HG03060 (cell line): ENCODE measurements around the gene SHISA8.

Experiments used
- ATAC-seq: cut with Tn5 transposase; IDR thresholded peaks from one replicate; pipeline ENCODE4 v1.9.1; 2021; ENCODE audit warnings: low read depth, moderate number of reproducible peaks; ENCODE audit not compliant: unreplicated experiment

The SHISA8 gene

DNA sequence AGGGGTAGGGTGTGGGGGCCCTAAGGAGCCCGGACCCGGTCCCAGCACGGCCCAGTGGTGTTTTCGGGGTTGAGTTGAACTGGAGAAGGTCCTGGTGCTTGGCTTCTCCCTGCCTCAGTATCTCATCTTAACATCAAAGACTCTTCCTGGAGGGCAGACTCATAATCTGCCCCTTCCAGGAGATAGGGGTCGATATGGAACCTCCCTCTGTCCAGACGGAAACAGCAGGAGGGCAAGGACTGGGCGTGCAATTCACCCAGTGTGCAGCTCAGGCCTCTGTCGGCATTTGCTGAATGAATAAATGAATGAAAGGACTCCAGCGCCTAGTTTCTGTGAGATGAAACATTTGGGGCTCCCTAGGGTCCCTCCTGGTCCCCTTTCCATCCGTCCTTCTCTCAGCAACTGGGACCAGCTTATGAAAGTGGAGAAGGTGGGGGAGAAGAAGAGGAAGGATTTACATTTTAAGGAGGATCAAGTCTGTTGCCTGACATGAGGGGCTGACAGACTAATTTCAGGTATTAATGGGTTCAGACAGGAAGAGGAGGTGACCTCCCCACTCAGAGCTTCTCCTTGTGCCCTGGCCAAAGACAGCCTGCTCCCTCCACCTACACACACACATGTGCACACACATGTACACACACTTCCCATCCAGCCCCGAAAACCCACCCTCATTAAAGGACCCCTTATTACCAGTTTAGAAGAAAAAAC is 1.1 kb upstream of the SHISA8 start:
- ATAC-seq, result no peak

DNA sequence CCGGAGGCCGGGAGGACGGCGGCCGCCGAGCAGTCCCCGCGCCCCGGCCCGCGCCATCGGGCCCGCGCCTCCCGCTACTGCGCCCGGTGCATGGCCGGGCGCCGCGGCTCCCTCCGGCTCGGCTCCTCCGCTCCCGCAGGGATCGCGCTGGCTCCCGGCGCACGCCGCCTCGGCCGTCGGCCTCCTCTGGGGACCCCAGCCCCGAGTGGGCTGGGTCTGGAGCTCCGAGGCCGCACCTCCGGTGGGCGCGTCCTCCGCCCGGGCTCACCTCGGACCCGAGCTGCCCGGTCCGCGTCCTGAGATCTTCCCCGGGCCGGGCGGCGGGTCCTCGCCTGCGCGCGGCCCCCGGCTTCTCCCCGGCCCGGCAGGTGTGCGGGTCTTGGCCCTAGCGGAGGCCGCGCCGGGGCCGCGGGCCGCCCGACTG is 251 bp downstream of the SHISA8 start:
- ATAC-seq, result no peak

DNA sequence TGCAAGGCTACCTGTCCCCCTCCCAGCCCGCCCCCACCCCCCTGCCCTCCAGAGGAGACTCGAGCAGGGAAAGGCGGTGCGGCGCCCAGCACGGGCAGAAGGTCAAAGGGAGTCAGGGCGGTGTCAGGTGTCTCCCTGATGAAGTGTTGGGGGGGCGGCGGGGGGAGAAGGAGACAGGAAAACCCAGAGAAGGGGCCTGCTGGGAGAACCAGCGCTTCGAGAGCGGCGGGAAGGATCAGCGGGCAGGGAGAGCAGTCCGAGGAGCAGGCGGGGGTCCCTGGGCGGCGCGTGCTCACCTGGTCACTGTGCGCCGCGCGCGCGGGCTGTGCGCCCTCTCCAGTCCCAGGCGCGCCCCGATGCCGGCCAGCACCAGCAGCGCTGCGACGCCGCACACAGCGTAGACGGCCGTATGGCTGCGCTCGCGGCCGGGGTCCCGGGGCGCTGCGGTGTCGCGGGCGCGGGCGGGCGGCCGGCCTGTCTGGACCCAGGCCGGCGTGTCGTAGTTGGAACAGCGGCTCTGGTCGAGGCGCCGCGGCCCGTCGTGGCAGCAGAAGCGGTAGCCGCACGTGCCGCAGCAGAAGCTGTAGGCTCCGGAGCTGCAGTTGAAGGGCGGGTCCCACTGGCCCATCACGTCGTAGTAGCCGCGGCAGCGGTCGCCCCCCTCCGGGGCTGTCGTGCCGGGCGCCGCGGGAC is 886 bp downstream of the SHISA8 start:
- no peak for ATAC-seq

DNA sequence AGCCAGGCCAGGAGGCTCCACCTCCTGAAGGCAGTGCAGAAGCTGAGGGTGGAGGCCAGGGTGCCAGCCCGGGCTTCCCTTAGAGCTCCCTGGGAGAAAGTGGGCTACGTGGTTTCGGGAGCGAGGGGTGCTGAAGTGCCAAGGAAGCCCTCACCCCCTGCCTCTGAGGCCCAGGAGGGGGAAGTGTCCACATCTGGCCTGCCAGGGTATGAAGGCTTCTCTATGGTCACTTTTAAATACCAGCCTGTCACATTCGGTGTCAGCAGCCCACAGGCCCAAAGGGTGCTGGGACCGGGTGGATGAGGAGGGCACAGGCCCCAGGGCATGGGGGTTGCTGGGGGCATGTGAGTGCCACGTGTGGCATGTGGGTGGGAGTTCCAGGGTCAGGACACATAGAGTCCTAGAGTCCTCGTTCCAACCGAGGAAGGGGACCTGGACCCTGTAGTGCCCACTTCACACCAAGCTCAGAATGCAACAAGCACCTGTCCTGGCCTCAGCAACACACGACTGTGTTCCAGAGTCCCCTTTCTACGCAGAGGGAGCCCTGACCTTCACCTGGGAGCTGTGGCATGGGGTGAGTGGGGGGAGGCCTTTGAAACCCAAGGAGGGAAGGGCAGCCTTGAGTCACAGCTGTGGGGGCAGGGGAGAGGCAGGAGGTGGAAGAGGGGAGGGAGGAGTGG is 1.7 kb downstream of the SHISA8 start:
- ATAC-seq, result no peak

DNA sequence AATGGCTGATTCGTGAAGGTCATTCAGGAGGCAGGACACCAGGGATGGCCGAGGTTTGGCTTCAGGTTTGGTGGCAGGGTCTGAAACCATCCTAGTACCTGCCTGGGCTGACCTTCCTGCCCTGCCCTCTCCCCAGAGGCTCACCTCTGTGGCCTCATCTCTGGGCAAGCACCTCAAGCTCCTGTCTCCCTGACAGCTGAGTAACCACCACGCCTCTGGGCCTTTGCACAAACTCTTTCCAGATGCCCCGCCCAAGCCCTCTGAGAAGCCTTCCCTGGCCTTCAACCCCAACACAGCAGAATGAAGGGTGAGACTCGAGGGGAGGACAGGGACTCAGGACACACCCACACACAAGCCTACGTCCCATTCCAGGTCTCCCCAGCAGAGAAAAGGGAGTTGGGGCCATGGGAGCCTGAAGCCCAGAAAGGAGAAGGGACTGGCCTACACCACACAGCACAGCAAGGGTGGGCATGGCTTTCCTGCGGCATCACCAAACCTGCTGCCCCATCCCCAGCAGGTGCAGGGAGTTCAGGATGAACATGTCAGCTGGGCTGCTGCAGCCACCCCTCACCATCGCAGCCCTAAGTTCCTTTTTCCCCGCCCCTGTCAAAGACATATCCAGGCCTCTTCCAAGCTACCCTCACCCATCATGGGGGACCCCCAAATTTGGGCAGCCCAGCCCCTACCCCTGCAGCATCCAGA is 2.4 kb downstream of the SHISA8 start:
- ATAC-seq, result no peak

DNA sequence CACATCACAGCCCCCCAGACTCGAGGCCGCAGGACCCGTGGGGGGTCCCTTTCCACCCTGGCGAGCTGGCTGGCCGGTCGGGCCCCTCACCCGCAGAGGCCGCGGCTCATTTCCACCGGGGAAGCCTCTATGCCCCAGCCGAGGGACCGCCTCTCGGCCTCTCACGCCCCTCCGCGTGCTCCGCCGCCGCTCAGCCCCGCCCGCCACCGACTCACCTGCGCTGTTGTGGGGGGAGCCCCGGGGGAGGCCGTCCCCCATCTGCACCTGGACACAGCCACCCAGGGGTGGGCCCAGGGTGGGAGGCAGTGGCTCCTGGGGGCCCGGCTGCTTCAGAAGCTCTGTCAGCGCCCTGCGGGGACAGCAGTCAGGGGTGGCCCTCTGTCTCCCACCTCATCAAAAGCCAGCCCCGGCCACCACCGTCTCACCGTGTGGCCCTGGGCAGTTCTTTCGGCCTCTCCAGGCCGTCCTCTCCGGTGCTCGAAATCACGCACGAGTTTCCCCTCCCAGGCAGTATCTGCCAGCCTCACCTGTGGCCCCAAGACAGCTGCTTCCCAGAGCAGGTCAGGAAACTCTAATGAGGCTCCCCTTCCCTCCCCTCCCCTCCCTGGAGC is 3.8 kb downstream of the SHISA8 start:
- no peak for ATAC-seq

DNA sequence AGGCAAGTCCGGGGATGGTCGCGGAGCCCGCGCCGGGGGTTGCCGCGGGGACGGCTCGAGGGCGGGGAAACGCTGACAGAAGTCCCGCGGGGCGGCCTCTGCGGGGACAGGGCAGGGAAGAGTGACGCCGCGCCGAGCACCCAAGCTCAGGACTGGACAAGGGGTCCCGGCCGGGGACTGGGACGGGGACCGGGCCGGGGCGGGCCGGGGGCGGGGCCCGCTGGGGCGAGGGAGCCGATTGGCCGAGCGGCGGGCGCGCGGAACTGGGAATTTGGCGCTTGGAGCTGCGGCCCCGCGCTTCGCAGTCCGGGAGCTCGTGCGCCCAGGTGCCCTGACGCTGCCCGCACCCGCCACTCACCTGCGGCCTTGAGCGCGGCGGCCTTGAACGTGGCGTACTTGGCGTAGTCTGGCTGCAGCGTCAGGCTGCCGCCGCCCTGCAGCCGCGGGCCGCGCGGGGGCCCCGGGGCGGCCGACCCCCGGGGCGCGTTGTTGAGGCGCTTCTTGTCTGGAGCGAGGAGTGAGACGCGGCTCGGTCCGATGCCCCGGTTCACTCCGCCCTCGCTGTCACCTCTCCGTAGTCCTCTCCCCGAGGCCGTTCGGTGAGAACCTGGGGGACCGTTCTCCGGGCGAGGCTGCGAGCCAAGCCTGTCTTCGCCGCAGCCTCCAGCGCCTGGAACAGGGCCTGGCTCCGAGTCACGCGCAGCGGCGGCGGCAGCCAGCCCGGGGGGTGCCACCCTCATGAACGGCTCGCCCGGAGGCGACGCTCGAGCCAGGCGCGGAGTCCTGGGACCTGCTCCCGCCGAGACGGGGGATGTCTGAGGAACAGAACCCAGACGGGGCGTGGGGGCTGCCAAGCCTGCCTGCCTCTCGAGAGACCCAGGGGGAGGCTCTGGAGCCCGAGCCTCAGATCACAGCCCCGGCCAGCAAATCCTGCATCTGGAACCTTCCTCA is 4.5 kb downstream of the SHISA8 start:
- no peak for ATAC-seq

DNA sequence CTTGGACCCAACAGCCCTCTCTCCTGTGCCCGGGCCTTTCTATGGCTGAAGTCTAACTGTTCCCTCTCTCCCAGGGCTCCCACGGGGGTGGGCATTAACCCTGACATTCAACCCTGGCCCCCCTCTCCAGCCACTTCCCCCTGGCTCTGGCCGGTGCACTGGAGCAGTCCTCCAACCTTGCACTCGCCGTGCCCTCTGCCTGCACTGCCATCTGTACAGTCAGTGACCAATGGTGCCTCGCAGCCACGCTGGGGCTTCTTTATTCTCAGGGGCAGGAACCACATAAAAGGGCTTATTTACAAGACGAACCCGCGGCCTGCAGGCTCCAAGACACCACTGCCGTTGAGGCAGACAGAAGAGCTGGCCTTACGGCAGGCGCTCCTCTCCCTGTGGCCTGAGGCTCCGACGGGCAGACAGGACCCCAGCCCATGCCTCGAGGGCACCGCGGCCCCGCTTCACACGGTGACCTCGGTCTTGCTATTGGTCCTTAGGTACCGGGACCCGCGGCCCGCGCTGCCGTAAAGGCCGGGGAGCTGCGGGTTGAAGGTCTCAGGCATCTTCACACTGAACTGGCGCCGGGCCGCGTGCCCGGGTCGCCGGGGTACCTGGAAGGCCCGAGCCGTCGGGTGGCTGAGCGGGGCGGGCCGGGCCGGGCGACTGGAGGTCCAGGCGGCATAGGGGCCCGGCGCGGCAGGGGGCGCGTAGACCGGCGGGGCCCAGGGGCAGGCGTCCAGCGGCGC is 5.4 kb downstream of the SHISA8 start:
- ATAC-seq, result no peak

DNA sequence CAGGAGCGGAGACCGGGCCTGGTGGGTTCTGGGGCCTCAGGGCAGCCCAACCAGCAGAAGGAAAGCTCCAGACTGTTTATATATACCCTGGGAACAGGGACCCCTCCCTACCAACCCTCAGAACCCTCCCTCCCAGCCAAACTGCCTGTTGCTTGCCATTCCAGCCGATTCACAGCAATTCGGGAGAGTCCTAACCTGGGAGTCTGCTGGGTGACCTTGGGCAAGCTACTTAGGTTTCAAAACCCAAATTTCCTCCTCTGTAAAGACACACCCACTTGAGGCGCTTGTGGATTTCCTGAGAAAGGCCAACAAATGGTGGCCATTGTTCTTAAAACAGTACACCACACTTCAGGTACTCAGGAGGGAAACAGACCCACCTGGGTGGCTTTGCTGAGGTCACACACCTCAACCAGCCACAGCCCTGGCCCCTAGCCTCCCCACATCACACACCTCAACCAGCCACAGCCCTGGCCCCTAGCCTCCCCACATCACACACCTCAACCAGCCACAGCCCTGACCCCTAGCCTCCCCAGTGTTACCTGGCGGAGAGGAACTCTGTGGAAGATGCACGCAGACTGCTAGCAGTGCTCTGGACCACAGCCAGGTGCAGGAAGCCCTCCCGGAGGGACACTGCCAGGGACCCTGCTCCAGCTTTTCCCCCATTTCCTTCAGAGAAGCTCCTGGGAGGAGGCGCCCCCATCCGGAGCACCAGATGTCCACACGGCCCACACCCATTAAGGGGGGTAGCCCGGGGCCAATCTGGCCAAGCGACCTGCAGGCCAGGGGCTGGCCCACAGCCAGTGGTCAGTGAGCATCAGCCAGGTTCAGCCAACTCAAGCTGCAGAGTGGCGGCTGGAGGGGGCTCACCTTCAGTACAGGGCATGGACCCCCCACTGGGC is 6.2 kb downstream of the SHISA8 start:
- ATAC-seq, result no peak

DNA sequence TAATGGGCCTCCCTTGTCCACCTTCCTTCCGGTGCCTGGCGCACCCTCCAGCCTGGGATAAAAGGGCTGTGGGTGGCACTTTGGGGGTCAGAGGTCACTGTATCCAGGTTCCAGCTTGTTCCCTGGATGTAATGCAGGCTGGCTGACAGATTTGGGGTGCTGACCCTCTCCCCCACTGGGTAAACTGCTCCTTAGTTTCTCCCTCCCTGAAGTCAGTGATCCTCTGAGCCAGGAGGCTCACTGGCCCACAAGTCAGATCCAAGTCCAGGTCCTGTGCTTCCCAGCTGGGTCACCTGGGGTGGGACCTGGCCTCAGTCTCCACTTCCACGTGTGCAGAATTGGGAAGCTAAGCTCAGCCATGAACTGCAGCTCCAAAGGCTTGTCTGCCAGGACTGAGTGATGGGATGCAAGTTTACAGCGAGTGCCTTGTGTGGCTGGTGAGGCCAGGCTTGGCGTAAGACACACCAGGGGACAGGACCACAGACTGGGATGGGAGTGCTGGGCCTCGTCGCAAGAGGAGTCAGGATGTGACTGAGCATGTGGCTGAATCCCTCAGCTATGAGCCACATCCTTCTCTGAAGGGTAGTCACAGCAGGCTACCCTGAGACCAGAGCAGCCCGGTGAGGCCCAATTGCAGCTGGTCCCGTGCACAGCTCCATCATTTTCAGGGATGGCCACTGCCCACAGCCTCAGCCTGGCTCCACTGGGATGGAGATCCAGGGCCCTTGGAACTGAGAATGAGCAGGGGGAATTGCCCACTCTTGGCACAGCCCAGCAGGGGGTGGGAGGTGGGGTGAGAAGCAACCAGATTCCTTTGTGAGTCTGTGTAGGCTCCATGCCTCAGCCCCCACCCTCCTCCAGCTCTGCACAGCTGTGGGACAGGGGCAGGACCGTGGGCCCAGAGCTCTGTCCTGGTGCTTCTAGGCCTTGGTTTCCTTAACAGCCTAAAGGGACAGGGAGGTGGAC is 7.2 kb downstream of the SHISA8 start:
- no peak for ATAC-seq

DNA sequence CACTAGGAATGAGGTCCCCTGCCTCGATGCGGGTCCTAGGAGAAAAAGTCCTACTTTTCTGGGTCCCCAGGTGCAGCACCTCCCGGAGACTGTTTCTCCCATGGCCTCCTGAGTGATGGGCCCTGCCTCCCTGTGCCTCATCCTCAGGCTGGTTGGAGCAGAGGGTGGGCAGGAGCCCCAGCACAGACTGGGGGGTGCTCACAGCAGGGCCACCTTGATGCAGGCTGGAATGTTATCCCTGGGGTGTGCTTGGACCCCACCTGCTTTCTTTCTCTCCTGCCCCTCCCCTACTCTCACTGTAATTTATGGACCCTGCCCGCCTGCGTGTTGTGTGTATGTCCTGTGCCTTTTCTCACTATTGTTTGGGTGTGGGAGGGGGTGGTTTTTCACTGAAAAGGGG is 8.1 kb downstream of the SHISA8 start:
- ATAC-seq, result no peak

DNA sequence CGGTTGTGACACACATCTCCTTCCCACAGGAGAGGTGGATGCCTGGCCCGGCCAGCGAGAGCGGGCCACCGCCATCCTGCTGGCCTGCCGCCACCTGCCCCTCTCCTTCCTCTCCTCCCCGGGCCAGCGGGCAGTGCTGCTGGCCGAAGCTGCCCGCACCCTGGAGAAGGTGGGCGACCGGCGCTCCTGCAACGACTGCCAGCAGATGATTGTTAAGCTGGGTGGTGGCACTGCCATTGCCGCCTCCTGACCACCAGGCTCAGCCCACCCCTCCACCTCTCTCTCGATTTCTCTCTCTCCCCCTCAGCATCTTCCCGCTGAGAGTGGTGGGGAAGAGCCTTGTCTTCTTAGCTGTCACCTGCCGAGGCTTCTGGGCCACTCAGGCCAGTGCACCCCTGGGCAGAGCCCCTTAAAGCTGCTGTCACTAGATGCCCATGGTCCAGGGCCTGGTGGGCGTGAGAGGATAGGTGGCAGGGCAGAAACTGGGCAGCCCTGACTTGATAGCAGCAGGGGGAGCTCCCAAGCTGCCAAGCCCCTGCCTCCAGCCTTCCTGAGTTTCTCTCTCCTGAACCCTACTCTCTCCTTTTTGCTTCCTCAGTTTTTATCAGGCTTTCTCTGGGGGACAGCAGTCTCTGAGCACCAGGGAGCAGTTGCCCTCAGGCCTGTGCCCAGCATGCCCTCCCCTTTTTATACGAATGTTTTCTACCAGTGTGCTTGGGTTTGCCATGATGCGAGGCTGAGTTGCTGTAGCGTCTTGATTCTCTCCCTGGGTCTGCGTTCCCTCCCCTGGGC is 9.3 kb downstream of the SHISA8 start:
- no peak for ATAC-seq

DNA sequence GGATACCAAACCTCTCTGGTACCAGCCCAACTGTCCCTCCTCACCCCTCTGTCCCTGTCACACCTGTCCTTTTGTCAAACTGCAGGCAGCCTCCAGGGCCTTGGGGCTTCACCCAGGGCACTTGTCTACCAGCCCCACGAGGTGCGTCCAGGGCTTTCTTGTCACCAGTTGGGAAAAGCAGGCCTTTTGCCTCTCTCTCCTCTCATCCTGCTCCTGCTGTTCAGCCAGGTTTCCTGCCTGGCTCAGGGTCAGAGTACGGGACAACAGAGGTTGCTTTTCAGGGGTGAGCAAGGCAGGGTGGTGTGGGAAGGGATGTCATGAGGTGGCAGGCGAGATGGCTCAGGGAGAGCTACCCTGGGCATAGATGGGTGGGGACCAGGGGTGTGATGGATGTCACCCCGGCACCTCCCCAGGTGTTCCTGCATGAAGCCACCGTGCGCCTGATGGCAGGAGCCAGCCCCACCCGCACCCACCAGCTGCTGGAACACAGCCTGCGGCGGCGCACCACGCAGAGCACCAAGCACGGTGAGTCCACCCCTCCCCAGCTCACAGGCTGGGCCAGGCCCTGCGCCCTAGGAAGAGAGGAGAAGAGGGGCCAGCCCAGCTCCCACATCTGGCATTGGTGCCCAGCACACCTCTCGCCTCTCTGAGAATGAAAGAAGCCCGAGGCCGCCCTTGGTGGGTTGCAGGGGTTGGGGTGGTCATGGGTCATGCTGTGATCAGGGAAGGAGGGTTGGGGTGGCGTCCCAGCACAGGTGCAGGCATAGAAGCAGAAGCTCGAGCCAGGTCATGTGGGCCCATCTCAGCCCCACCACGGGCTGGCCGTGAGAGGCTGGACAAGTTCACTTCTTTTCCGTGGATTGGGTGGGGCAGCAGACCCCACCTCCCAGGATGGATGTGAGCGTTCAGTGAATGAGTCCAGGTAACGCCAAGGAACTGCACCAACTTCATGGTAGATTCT is 10.1 kb downstream of the SHISA8 start:
- no peak for ATAC-seq

DNA sequence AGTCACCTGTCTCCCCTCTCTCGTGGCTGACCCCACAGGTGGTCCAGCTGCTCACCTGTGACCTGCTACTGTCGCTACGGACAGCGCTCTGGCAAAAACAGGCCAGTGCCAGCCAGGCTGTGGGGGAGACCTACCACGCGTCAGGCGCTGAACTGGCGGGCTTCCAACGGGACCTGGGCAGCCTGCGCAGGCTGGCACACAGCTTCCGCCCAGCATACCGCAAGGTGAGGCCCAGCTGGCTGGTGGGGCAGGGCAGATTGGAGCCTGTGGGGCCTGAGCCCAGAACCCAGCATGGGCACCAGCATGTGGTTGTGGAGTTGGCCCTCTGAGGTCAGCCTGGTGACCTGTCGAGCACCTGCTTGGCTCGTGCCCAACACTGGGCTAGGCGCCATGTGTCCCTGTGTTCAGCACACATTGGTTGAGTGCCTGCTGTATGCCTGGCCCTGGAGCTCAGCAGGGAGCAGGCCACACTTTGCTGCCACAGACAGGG is 11.9 kb downstream of the SHISA8 start:
- ATAC-seq, result no peak

DNA sequence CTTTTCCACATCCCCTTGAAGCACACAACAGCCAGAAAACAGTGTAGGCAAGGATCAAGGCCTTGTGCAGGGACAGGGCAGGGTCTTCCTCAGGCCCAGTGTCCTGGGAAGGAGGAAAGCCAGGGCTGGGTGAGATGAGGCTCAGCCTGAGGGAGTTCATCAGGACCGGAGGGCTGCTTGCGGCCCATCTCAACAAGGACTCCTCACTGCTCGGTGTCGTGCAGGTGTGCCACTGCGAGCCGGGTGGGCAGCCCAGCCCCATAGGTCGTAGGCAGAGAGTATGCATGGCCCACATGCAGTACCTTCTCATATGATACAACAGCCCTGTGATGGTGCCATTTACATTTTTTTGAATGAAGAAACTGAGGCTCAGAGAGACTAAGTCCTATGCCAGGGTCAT is 12.9 kb downstream of the SHISA8 start:
- ATAC-seq, result no peak
